Measurements from ENCODE around the gene GUK1.

DNA sequence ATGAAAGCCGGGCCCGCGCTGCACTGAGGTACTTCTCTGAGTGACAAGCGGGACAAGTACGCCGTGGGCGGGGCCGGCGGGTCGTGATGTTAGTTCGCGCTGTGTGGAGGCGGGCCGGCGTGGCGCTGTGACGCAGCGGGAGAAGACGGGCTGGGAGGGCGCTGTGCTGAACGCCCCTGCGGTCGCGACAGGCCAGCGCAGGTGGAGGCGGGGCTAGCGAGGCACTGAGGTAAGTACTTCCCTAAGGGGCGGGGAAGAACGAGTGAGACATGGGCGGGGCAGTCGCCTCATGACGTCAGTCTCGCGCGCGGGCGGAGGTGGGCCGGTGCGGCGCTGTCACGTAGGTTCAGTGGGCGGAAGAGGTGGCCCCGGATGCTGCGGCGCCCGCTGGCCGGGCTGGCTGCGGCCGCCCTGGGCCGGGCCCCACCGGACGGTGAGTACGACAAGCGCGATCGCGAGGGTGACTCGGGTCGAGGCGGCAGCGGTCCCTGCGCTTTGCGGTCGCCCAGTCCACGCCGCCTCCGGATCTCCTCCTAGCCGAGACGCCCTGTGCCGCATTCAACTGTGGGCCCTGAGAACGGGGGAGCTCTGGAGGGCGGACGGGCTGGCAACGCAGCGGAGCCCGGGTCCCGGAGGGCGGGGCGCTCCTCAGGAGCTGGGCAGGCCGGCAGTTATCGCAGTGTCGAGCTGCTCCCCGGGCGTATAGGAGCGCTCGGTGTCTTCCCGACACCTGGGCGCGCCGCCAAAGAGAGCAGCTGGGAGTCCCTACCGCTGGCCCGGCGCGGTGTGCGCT lies at the start of gene GUK1:
- TF ChIP-seq CTCF (IDR thresholded peaks at IDR 0.05) (no peak), TP53 (CRISPR knock-in tag; IDR thresholded peaks at IDR 0.05) (no peak), CREM (CRISPR knock-in tag; IDR thresholded peaks at IDR 0.05) (peak; percentile 92), TEAD1 (CRISPR knock-in tag; IDR thresholded peaks at IDR 0.05) (no peak)
